HG02884 (cell line): ENCODE measurements around the gene MYB.

Source experiments
- ATAC-seq: cut with Tn5 transposase; IDR thresholded peaks from one replicate; pipeline ENCODE4 v1.9.1; 2021; ENCODE audit warnings: mild to moderate bottlenecking, moderate library complexity; ENCODE audit not compliant: unreplicated experiment

MYB gene

DNA sequence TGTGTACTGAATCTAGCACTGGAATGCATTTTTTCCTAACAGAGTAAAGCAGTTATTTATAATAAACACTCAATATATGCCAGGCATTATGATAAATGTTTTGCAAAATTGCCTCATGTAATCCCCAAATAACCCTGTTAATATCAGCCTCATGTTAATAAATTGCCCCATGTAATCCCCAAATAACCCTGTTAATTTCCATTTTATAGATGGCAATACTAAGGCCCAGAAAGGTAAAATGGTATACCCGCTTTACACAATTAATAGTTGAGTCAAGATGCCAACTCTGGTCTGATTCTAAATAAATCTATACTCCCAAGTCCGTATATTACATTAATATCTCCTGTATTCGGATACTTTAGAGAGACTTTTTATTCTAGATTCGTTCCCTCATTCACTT, 6.3 kb downstream of the MYB start:
- ATAC-seq: no peak

GRCh38 chr6:135188718-135189117, 7.6 kb downstream of the MYB start:
- ATAC-seq: no peak

- ATAC-seq: no peak
Measured at GRCh38 chr6:135189344-135189743, 8.2 kb downstream of the MYB start.

DNA sequence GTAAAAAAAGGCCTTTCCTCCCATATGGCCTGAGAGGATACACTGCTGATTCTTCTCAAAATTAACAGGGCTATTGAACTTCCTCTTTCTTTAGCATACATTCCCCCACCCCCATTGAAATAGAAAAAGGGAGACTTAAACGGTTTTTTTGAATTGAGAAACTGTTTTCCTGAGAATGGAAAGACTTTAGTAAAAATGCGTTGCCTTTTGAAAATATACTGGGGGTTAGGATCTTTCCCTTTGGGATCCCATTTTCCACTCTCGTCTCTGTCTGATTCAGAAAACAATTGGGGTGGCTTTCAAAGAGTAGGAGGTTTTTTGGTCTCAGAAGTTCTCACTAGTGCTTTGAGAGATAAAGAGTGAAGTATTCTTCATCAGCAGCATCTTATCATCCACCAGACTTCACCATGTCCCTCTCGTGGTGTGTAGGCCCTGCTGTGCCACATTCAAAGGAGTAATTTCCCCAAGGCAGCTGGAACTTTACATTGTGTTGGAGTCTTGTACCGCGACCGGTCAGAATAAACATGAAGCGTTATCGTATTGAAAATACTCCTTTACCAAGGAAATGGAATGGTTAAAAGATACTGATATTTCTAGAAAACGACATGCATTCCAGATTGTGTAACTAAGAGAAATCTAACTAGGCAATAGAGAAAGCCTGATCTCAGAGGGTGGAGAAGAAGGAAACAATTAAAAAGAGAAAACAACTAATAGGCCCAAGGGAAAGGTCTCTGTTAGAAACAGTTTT, 10.6 kb downstream of the MYB start:
- ATAC-seq: no peak

GRCh38 chr6:135192256-135193174, 11.4 kb downstream of the MYB start:
- ATAC-seq: no peak

DNA sequence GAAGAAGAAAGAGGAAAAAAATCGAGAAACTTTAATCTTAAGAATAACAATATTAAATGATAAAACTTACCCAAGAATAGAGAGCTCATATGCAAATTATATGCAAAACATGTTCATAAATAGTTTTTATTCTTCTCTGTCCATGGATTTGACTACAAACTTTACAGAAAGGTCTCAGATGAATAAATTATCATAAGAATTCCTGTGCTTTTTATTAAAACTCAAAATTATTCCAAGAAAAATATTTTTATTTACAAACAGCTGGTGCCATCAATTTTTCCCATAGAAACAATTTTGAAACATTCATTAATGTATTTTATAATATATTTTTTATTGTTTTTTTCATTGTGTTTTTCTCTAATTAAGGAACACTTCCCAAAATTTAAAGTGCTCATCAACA, 12.1 kb downstream of the MYB start:
- ATAC-seq: no peak

DNA sequence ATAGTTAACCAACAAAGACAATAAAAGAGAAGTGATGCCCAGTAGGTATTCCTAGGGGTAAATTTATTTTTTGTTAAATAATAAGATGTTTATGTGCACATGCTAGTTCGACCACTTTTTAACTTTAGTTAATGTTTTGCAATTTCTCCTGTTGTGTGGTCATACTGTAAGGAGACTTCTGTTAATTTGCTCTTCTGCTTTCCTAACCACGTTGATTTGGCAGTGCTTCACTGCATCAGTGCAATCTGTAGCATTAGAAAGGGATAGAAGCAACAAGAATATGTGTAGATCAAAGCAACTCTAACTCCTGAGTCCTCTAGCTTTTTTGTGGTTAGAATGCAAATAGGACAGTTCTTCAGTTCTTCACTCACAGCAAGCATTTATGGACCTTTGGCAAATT, 13.9 kb downstream of the MYB start:
- ATAC-seq: no peak

- ATAC-seq: no peak
Measured at GRCh38 chr6:135195522-135195921, 14.4 kb downstream of the MYB start.

DNA sequence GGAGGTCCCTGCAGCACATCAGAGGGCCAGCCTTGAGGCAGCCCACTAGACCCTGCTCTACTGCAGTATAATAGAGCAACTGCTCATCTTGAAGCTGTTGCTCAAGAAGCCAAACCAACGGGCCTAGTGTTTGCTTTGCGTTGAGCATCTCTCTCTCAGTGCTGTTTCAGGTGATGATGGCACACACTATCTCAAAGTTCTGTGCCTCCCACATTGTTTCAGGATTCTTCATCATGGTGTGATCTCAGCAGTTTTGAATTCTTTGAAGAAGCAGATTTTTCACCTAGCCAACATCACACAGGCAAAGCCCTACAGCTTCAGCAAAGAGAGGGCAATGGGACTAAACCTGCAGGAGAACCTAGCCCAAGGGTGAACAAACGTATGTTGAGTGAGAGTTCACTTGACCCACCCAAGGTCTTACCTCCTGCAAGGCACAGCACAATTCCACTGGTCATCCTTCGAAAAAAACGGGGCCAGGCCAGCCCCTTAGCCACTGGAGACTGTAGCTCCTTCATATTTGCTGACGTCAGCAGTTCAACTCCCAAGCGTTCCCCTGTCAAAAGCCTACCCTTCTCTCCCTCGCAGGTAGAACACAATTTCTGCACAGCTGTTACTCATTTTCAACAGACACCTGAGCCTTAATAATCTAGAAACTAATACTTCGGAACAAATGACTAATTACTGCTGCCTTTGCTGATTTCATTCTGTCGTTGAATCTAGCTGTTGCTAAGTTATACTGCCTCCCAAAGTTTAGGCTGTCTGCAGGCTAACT, 15.8 kb downstream of the MYB start:
- ATAC-seq: no peak

DNA sequence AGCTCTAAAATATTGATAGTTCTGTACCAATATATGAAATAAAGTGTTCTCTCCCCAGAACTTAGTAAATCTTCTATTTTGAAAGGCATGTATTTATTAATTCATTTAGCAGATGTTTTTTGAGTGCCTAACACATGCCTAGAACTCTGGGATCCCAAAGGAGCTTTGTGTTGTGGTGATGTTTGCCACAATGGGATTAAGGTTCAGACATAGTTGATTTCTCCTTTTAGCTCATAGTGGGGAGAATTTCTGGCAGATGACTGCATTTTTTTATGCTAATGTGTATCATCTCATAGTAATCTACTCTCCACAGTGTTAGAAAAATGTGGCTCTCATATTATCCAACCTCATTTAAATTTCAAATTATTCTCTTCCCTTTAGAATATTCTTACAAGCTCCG, 21.7 kb downstream of the MYB start:
- no peak for ATAC-seq

- no peak for ATAC-seq
Measured at GRCh38 chr6:135204951-135205350, 23.8 kb downstream of the MYB start.

GRCh38 chr6:135209803-135210202, 28.7 kb downstream of the MYB start:
- no peak for ATAC-seq

- ATAC-seq: no peak
Measured at GRCh38 chr6:135210632-135211305, 29.7 kb downstream of the MYB start.

GRCh38 chr6:135211306-135211702, 30.2 kb downstream of the MYB start:
- no peak for ATAC-seq

DNA sequence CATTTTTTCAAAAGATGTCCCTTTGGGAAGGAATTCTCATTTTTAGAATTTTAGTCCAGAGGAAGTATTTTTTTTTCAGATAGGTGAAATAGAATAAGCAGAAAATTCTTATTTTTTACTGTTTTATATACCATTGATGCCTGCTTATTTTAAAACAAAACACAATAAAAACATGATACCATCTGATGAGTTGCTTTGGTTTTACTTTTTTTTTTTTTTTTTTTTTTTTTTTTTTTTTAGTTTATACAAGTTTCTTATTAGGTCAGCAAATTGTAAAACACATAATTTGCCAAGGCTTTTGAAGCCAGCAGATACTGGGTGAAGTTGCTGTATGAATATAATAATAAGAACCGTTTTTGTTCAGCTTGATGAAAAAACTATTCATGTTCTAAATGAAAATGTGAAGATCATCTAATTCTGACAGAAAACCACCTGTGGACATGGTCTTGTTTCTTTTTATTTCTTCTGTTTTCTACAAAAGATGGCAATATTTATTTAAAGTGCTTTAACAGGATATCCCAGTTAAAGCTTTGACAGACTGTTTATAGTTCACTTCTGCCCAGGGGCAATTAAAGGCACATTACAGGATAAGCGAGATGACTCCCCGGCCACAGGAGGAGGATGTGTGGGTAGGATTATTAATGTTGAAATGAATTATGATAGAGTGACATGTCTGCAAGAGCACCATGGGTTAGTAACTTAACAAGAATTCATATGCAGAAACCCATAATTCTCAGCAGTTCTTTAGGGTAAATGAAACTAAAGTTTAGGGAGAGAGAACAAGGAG, 31.1 kb downstream of the MYB start:
- ATAC-seq: no peak

DNA sequence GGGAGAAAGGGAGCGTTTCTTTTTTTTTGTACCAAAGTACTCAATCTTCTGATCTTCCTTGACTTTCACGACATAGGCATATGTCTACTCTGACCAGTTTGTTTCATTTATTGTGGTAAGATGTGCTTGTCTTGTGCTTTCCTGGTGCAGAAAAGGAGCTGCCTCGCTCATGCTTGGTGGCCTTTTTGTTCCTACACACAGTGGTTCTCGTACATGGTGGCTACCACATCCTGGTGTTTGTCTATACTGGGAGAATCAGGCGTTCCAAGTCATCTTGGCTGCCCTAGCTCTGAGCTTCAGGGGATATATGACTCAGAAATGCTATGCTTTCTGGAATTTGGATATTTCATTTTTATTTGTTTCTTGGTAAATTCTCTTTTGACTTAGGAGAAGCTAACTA, 31.8 kb downstream of the MYB start:
- ATAC-seq: no peak

DNA sequence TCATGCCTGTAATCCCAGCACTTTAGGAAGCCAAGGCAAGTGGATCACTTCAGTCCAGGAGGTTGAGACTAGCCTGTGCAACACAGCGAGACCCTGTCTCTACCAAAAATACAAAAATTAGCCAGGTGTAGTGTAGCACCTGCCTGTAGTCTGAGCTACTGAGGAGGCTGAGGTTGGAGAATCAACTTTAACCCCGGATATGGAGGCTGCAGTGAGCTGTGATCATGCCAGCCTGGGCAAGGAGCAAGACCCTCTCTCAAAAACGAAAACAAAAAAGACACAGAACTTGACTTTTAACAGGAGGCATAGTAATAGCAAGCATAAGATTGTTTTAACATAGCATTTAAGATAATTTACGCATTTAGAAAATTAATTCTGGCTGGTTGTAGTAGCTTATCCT, 32.5 kb downstream of the MYB start:
- ATAC-seq: no peak

DNA sequence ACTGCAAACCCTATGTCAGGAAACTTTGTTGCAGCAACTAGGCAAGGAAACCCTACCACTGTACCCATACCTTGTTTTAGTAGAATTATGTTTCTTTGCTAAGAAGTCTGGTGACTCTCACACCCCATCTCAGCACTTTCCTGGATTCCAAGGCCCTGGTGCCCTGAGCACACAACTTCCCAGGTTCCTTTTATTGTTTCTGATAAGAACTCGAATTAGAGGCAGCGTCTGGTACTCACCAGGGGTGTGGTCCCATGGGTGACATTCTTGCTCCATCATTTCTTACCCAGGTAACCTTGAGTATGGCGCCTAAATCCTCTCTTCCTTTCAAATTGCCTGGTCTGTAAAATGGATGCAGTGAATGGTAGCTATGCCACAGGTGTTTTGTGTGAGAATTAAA, 34.1 kb downstream of the MYB start:
- ATAC-seq: no peak

GRCh38 chr6:135215563-135215962, 34.5 kb downstream of the MYB start:
- ATAC-seq: no peak

DNA sequence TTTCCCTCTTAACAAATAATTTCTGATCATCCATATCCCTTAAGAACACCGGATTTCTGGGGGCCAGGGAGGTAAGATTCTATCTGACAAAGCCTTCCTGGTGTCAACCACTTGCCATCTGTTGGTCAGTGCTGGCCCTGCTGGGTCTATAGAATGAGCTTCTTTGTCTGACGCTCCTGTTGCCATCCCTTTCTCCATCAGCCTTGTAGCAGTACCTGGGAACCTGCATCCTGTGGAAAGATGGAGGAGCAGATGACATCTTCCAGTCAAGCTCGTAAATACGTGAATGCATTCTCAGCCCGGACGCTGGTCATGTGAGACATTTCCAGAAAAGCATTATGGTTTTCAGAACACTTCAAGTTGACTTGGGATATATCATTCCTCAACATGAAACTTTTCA, 36.6 kb downstream of the MYB start:
- no peak for ATAC-seq
